GM12878 (cell line): ENCODE results near the gene ETV2. TPM values are rescaled to one million over a fixed set of nuclear protein-coding genes. Genes with fewer than 3 reads are reported as not detected.

Experiments used
- ATF7 ChIP-seq: fragments of 450-650 bp; IDR thresholded peaks from 2 replicates; pipeline ENCODE4 v1.6.1; 2016; ENCODE audit warnings: low read depth, mild to moderate bottlenecking
- BHLHE40 ChIP-seq, 2 experiments: fragments of 450-650 bp in 1 of 2; IDR thresholded peaks; 2 replicates each; pipeline ENCODE4 v1.6.1; 2011 to 2017; ENCODE audit warnings: low read depth in 2 of 2, borderline replicate concordance in 1 of 2, improper control_type of control experiment in 1 of 2, low read length in 1 of 2, mild to moderate bottlenecking in 1 of 2
- CHD4 ChIP-seq: fragments of 200-600 bp; sonication (generic); IDR thresholded peaks from 2 replicates; pipeline ENCODE4 v1.6.1; 2016; ENCODE audit warnings: mild to moderate bottlenecking
- ETV6 ChIP-seq, 2 experiments: fragments of 450-650 bp in 1 of 2; IDR thresholded peaks in 1 of 2; conservative IDR thresholded peaks in 1 of 2; 2 replicates each; pipeline ENCODE4 v1.6.1; 2014; ENCODE audit warnings: antibody characterized with exemption in 1 of 2, borderline replicate concordance in 1 of 2, low read depth in 1 of 2, mild to moderate bottlenecking in 1 of 2, moderate library complexity in 1 of 2
- EZH2 ChIP-seq: IDR thresholded peaks from 2 replicates; pipeline ENCODE4 v1.6.1; 2012; ENCODE audit warnings: low read depth, mild to moderate bottlenecking, control low read depth, inconsistent platforms, low read length, borderline replicate concordance; ENCODE audit not compliant: control insufficient read depth
- IKZF1 ChIP-seq: fragments of 450-650 bp; conservative IDR thresholded peaks from 2 replicates; pipeline ENCODE4 v1.6.1; 2017; ENCODE audit warnings: antibody characterized with exemption, mild to moderate bottlenecking
- MYB ChIP-seq: fragments of 150-350 bp; IDR thresholded peaks from 2 replicates; pipeline ENCODE4 v1.6.1; 2014; ENCODE audit warnings: mild to moderate bottlenecking, low read depth, low read length, borderline replicate concordance
- NFYB ChIP-seq: IDR thresholded peaks from 2 replicates; pipeline ENCODE4 v1.6.1; 2011; ENCODE audit warnings: low read depth, mild to moderate bottlenecking, low read length, improper control_type of control experiment, moderate library complexity; ENCODE audit not compliant: insufficient read depth
- SIN3A ChIP-seq: IDR thresholded peaks from 2 replicates; pipeline ENCODE4 v1.6.1; 2012; ENCODE audit warnings: low read depth, low read length, improper control_type of control experiment
- ZNF217 ChIP-seq: fragments of 450-650 bp; IDR thresholded peaks from 2 replicates; pipeline ENCODE4 v1.6.1; 2017; ENCODE audit warnings: antibody characterized with exemption, mild to moderate bottlenecking
- ZNF24 ChIP-seq: fragments of 450-650 bp; IDR thresholded peaks from 2 replicates; pipeline ENCODE4 v1.6.1; 2017; ENCODE audit warnings: antibody characterized with exemption, mild to moderate bottlenecking
- polyA plus RNA-seq, 11 experiments: library from polyadenylated mRNA; depleted of rRNA in 4 of 11; unstranded in 6 of 11; stranded (reverse) in 5 of 11; fragments of >200 nt; fragmentation: Nextera tagmentation in 4 of 11; fragmentation: Illumina TruSeq in 1 of 11; extraction: Ambion mirVana in 4 of 11; extraction: Trizol in 1 of 11; gene quantifications; 1 replicate in 1 of 11; 2 replicates in 10 of 11; pipeline versions ENCODE4 v1.2.1 to v1.2.3, GENCODE V29; 2011 to 2016; ENCODE audit warnings: inconsistent platforms in 2 of 11, missing spikeins in 2 of 11, low read depth in 1 of 11
- total RNA-seq, 4 experiments: library from RNA; depleted of rRNA in 3 of 4; stranded (reverse); fragments of >200 nt in 3 of 4; fragmentation: Illumina TruSeq in 1 of 4; extraction: Trizol in 1 of 4; gene quantifications; 2 replicates each; pipeline versions ENCODE4 v1.2.1 to v1.2.3, GENCODE V29; 2013 to 2021
- TF ChIP-seq, protein P1 (sequence below): IDR thresholded peaks from 2 replicates; pipeline ENCODE4 v1.6.1; 2011; ENCODE audit warnings: borderline replicate concordance, low read depth, mild to moderate bottlenecking, moderate library complexity, low read length; ENCODE audit not compliant: insufficient read depth, poor library complexity, severe bottlenecking
- TF ChIP-seq, protein P2 (sequence below): IDR thresholded peaks from 2 replicates; pipeline ENCODE4 v1.6.1; 2012; ENCODE audit warnings: low read depth, low read length, improper control_type of control experiment
- TF ChIP-seq, protein P3 (sequence below): IDR thresholded peaks from 2 replicates; pipeline ENCODE4 v1.6.1; 2011; ENCODE audit warnings: low read depth, low read length, improper control_type of control experiment, borderline replicate concordance
- TF ChIP-seq, protein P4 (sequence below): fragments of 450-650 bp; IDR thresholded peaks from 2 replicates; pipeline ENCODE4 v1.6.1; 2017; ENCODE audit warnings: mild to moderate bottlenecking
- TF ChIP-seq, protein P5 (sequence below): fragments of 450-650 bp; formaldehyde crosslinking; IDR thresholded peaks from 2 replicates; pipeline ENCODE4 v1.4.0; 2020; ENCODE audit warnings: mild to moderate bottlenecking, moderate library complexity

Gene ETV2
- total and polyA plus RNA-seq, 10 of the 15 experiments (the other 5 are each of a cell fraction or from before 2014, with no cell fraction given): 0.10 to 1.4 (median 0.54) TPM; not detected in 1

DNA sequence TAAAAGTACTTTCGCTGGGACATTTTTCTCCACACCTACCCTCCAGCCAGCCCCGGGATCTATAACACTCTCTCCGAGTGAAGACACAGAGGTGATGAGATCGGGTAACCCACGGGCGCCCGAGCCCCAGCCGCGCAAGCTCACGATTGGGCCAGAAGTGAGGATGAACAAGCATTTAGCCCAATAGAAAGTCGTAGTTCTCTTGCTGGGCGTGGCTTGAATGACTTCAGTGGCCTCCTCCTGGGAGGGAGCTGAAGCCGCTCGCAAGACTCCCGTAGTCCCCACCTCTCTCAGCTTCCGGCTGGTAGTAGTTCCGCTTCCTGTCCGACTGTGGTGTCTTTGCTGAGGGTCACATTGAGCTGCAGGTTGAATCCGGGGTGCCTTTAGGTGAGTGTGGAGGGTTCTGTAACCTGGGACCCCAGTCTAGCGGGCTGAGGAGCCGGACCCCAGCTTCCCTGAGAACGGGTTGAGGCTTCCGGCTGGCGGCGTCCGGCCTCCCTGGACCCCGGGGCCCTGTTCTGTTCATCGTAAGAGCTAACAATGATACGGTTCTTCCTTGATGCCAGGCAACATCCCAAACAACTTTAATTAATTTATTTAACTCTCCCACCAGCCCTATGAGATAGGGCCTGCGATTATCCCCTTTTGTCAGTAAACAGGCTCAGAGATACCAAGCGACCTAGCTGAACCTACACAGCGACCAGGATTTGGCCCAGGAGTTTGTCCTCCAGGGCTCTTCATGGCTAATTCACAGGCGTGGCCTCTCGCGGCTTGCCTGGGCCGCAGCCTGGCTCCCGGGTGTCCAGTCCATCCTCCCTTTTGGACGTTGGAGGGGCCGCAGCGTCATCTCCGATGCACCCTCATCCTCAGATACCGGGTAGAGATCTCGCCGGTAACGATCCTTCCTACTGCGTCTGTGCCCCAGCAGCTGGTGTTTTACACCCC, 6.7 kb downstream of the ETV2 start, which contains the start of gene COX6B1 (continued):
- TF ChIP-seq, protein P1, sequence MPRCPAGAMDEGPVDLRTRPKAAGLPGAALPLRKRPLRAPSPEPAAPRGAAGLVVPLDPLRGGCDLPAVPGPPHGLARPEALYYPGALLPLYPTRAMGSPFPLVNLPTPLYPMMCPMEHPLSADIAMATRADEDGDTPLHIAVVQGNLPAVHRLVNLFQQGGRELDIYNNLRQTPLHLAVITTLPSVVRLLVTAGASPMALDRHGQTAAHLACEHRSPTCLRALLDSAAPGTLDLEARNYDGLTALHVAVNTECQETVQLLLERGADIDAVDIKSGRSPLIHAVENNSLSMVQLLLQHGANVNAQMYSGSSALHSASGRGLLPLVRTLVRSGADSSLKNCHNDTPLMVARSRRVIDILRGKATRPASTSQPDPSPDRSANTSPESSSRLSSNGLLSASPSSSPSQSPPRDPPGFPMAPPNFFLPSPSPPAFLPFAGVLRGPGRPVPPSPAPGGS: no peak
- no peak for TF ChIP-seq CHD4
- no peak for TF ChIP-seq MYB
- TF ChIP-seq NFYB: peak; percentile 99
- TF ChIP-seq ATF7: peak; percentile 77
- TF ChIP-seq BHLHE40 (IDR thresholded peaks at IDR 0.05; ENCODE audit: borderline replicate concordance in 1 of 2, low read depth in 2 of 2, low read length in 1 of 2): 0 out of 4 replicates have a peak, but pooled peaks of 1 of the 2 experiments have one; percentile 9
- TF ChIP-seq, protein P2, sequence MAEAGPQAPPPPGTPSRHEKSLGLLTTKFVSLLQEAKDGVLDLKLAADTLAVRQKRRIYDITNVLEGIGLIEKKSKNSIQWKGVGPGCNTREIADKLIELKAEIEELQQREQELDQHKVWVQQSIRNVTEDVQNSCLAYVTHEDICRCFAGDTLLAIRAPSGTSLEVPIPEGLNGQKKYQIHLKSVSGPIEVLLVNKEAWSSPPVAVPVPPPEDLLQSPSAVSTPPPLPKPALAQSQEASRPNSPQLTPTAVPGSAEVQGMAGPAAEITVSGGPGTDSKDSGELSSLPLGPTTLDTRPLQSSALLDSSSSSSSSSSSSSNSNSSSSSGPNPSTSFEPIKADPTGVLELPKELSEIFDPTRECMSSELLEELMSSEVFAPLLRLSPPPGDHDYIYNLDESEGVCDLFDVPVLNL: 0 out of 2 replicates have a peak, but pooled peaks have one; percentile 34
- TF ChIP-seq ETV6 (conservative IDR thresholded peaks at IDR 0.05 in 1 of 2, IDR thresholded peaks at IDR 0.05 in 1 of 2; ENCODE audit: borderline replicate concordance in 1 of 2, low read depth in 1 of 2): peak in 1 of 2 experiments; percentile 45; a peak in 2 of 4 replicates
- TF ChIP-seq ZNF217: no peak
- TF ChIP-seq ZNF24: no peak
- no peak for TF ChIP-seq SIN3A
- TF ChIP-seq, protein P3, sequence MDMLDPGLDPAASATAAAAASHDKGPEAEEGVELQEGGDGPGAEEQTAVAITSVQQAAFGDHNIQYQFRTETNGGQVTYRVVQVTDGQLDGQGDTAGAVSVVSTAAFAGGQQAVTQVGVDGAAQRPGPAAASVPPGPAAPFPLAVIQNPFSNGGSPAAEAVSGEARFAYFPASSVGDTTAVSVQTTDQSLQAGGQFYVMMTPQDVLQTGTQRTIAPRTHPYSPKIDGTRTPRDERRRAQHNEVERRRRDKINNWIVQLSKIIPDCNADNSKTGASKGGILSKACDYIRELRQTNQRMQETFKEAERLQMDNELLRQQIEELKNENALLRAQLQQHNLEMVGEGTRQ: no peak
- TF ChIP-seq, protein P4, sequence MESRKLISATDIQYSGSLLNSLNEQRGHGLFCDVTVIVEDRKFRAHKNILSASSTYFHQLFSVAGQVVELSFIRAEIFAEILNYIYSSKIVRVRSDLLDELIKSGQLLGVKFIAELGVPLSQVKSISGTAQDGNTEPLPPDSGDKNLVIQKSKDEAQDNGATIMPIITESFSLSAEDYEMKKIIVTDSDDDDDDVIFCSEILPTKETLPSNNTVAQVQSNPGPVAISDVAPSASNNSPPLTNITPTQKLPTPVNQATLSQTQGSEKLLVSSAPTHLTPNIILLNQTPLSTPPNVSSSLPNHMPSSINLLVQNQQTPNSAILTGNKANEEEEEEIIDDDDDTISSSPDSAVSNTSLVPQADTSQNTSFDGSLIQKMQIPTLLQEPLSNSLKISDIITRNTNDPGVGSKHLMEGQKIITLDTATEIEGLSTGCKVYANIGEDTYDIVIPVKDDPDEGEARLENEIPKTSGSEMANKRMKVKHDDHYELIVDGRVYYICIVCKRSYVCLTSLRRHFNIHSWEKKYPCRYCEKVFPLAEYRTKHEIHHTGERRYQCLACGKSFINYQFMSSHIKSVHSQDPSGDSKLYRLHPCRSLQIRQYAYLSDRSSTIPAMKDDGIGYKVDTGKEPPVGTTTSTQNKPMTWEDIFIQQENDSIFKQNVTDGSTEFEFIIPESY: no peak
- TF ChIP-seq, protein P5, sequence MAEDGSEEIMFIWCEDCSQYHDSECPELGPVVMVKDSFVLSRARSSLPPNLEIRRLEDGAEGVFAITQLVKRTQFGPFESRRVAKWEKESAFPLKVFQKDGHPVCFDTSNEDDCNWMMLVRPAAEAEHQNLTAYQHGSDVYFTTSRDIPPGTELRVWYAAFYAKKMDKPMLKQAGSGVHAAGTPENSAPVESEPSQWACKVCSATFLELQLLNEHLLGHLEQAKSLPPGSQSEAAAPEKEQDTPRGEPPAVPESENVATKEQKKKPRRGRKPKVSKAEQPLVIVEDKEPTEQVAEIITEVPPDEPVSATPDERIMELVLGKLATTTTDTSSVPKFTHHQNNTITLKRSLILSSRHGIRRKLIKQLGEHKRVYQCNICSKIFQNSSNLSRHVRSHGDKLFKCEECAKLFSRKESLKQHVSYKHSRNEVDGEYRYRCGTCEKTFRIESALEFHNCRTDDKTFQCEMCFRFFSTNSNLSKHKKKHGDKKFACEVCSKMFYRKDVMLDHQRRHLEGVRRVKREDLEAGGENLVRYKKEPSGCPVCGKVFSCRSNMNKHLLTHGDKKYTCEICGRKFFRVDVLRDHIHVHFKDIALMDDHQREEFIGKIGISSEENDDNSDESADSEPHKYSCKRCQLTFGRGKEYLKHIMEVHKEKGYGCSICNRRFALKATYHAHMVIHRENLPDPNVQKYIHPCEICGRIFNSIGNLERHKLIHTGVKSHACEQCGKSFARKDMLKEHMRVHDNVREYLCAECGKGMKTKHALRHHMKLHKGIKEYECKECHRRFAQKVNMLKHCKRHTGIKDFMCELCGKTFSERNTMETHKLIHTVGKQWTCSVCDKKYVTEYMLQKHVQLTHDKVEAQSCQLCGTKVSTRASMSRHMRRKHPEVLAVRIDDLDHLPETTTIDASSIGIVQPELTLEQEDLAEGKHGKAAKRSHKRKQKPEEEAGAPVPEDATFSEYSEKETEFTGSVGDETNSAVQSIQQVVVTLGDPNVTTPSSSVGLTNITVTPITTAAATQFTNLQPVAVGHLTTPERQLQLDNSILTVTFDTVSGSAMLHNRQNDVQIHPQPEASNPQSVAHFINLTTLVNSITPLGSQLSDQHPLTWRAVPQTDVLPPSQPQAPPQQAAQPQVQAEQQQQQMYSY (CRISPR knock-in tag): no peak
- no peak for TF ChIP-seq EZH2
- no peak; the same call in 1 of the 2 replicates for TF ChIP-seq IKZF1
